Measurements from ENCODE around the gene ACHE. TPM values are rescaled to one million over a fixed set of nuclear protein-coding genes. Genes with fewer than 3 reads are reported as not detected.
A peak's percentile ranks its signal among the peaks of the same experiment; 100 is the strongest.

ACHE gene
- total RNA-seq, 1 experiment from 2014 or later = not detected

GRCh38 chr7:100865938-100866728 lies 29.6 kb downstream of the ACHE start:
- peak overlapping the region; percentile 90; the same call in 1 of the 2 replicates for H3K4me3 ChIP-seq (ENCODE audit: low read length)
- no peak for DNase-seq
- H3K27me3 ChIP-seq (ENCODE audit: low read length) = no peaks in the 10 kb centered on the region
- H2AFZ ChIP-seq (ENCODE audit: low read length) = 0 out of 2 replicates have a peak overlapping the region, but pooled peaks have one; percentile 26
- H3K4me2 ChIP-seq (ENCODE audit: low read depth, low read length, poor library complexity, severe bottlenecking) = peak overlapping the region; percentile 96
- H3K9me3 ChIP-seq (ENCODE audit: low read length) = no peaks in the 10 kb centered on the region
- H3K9me2 ChIP-seq (replicated peaks; ENCODE audit: insufficient read depth, low read length) = no peaks in the 10 kb centered on the region
- no peaks in the 10 kb centered on the region for H4K20me1 ChIP-seq (ENCODE audit: insufficient read depth, low read depth, low read length)
- H3K27ac ChIP-seq (ENCODE audit: low read length) = no peak overlapping the region
- peaks cover 26% of the 10 kb centered on the region for H3K79me2 ChIP-seq (ENCODE audit: low read length)
- no peaks in the 10 kb centered on the region for H3K36me3 ChIP-seq (ENCODE audit: insufficient read depth, low read length)
- peaks cover 20% of the 10 kb centered on the region for H3K4me1 ChIP-seq (ENCODE audit: low read length)
- H3K9ac ChIP-seq (ENCODE audit: low read length) = peak overlapping the region; percentile 94

- H3K36me3 ChIP-seq (ENCODE audit: insufficient read depth, low read length) = no peaks in the 10 kb centered on the region
- no peaks in the 10 kb centered on the region for H3K27me3 ChIP-seq (ENCODE audit: low read length)
- no peak overlapping the region for H3K9ac ChIP-seq (ENCODE audit: low read length)
- H2AFZ ChIP-seq (ENCODE audit: low read length) = no peak overlapping the region
- no peaks in the 10 kb centered on the region for H3K9me2 ChIP-seq (replicated peaks; ENCODE audit: insufficient read depth, low read length)
- no peak overlapping the region for H3K4me3 ChIP-seq (ENCODE audit: low read length)
- no peak for DNase-seq
- H3K9me3 ChIP-seq (ENCODE audit: low read length) = no peaks in the 10 kb centered on the region
- H3K79me2 ChIP-seq (ENCODE audit: low read length) = peaks cover 26% of the 10 kb centered on the region
- no peak overlapping the region for H3K27ac ChIP-seq (ENCODE audit: low read length)
- peaks cover 20% of the 10 kb centered on the region for H3K4me1 ChIP-seq (ENCODE audit: low read length)
- H4K20me1 ChIP-seq (ENCODE audit: insufficient read depth, low read depth, low read length) = no peaks in the 10 kb centered on the region
- H3K4me2 ChIP-seq (ENCODE audit: low read depth, low read length, poor library complexity, severe bottlenecking) = no peak overlapping the region
These were observed 30.2 kb downstream of the ACHE start for GRCh38 chr7:100865372-100865911.

- no peaks in the 10 kb centered on the region for H3K27me3 ChIP-seq (ENCODE audit: low read length)
- no peak overlapping the region for H3K9ac ChIP-seq (ENCODE audit: low read length)
- H3K9me3 ChIP-seq (ENCODE audit: low read length) = no peaks in the 10 kb centered on the region
- no peaks in the 10 kb centered on the region for H3K9me2 ChIP-seq (replicated peaks; ENCODE audit: insufficient read depth, low read length)
- H3K4me3 ChIP-seq (ENCODE audit: low read length) = no peak overlapping the region
- no peaks in the 10 kb centered on the region for H4K20me1 ChIP-seq (ENCODE audit: insufficient read depth, low read depth, low read length)
- H3K79me2 ChIP-seq (ENCODE audit: low read length) = peaks cover 26% of the 10 kb centered on the region
- 0 out of 2 replicates have a peak, but pooled peaks cover 3% of the 10 kb centered on the region for H3K36me3 ChIP-seq (ENCODE audit: insufficient read depth, low read length)
- H2AFZ ChIP-seq (ENCODE audit: low read length) = no peak overlapping the region
- no peak overlapping the region for H3K4me2 ChIP-seq (ENCODE audit: low read depth, low read length, poor library complexity, severe bottlenecking)
- H3K4me1 ChIP-seq (ENCODE audit: low read length) = peaks cover 20% of the 10 kb centered on the region
- H3K27ac ChIP-seq (ENCODE audit: low read length) = no peak overlapping the region
- DNase-seq = no peak
These were observed 31.3 kb downstream of the ACHE start for GRCh38 chr7:100864263-100864845.

GRCh38 chr7:100863406-100863950 lies 32.2 kb downstream of the ACHE start:
- no peak overlapping the region for H3K27ac ChIP-seq (ENCODE audit: low read length)
- no peak overlapping the region for H2AFZ ChIP-seq (ENCODE audit: low read length)
- H3K36me3 ChIP-seq (ENCODE audit: insufficient read depth, low read length) = 0 out of 2 replicates have a peak, but pooled peaks cover 3% of the 10 kb centered on the region
- H3K9me3 ChIP-seq (ENCODE audit: low read length) = no peaks in the 10 kb centered on the region
- no peak overlapping the region for H3K9ac ChIP-seq (ENCODE audit: low read length)
- peaks cover 17% of the 10 kb centered on the region for H3K4me1 ChIP-seq (ENCODE audit: low read length)
- H3K4me3 ChIP-seq (ENCODE audit: low read length) = no peak overlapping the region
- H4K20me1 ChIP-seq (ENCODE audit: insufficient read depth, low read depth, low read length) = no peaks in the 10 kb centered on the region
- H3K4me2 ChIP-seq (ENCODE audit: low read depth, low read length, poor library complexity, severe bottlenecking) = no peak overlapping the region
- H3K9me2 ChIP-seq (replicated peaks; ENCODE audit: insufficient read depth, low read length) = no peaks in the 10 kb centered on the region
- DNase-seq = no peak
- H3K27me3 ChIP-seq (ENCODE audit: low read length) = no peaks in the 10 kb centered on the region
- H3K79me2 ChIP-seq (ENCODE audit: low read length) = peaks cover 21% of the 10 kb centered on the region

GRCh38 chr7:100861616-100861985 lies 34.1 kb downstream of the ACHE start:
- 0 out of 2 replicates have a peak, but pooled peaks cover 2% of the 10 kb centered on the region for H4K20me1 ChIP-seq (ENCODE audit: insufficient read depth, low read depth, low read length)

GRCh38 chr7:100860702-100861615 lies 34.7 kb downstream of the ACHE start:
- Histone ChIP-seq H3K27me3 (ENCODE audit: low read length) (no peaks in the 10 kb centered on the region), H3K27ac (ENCODE audit: low read length) (no peak overlapping the region), H3K9me3 (ENCODE audit: low read length) (no peaks in the 10 kb centered on the region), H3K36me3 (ENCODE audit: insufficient read depth, low read length) (0 out of 2 replicates have a peak, but pooled peaks cover 3% of the 10 kb centered on the region), H2AFZ (ENCODE audit: low read length) (no peak overlapping the region), H4K20me1 (ENCODE audit: insufficient read depth, low read depth, low read length) (0 out of 2 replicates have a peak, but pooled peaks cover 2% of the 10 kb centered on the region), H3K79me2 (ENCODE audit: low read length) (peaks cover 7% of the 10 kb centered on the region), H3K4me1 (ENCODE audit: low read length) (no peaks in the 10 kb centered on the region), H3K9me2 (replicated peaks; ENCODE audit: insufficient read depth, low read length) (no peaks in the 10 kb centered on the region), H3K4me2 (ENCODE audit: low read depth, low read length, poor library complexity, severe bottlenecking) (no peak overlapping the region), H3K4me3 (ENCODE audit: low read length) (no peak overlapping the region), H3K9ac (ENCODE audit: low read length) (no peak overlapping the region)
- no peak for DNase-seq

More at GRCh38 chr7:100861616-100861985, 34.1 kb downstream of the ACHE start:
- Histone ChIP-seq H3K9me2 (replicated peaks; ENCODE audit: insufficient read depth, low read length) (no peaks in the 10 kb centered on the region), H3K27me3 (ENCODE audit: low read length) (no peaks in the 10 kb centered on the region), H3K27ac (ENCODE audit: low read length) (no peak overlapping the region), H3K4me1 (ENCODE audit: low read length) (peaks cover 3% of the 10 kb centered on the region), H2AFZ (ENCODE audit: low read length) (no peak overlapping the region), H3K4me3 (ENCODE audit: low read length) (no peak overlapping the region), H3K4me2 (ENCODE audit: low read depth, low read length, poor library complexity, severe bottlenecking) (no peak overlapping the region), H3K36me3 (ENCODE audit: insufficient read depth, low read length) (0 out of 2 replicates have a peak, but pooled peaks cover 3% of the 10 kb centered on the region), H3K79me2 (ENCODE audit: low read length) (peaks cover 8% of the 10 kb centered on the region), H3K9me3 (ENCODE audit: low read length) (no peaks in the 10 kb centered on the region), H3K9ac (ENCODE audit: low read length) (no peak overlapping the region)
- no peak for DNase-seq

GRCh38 chr7:100859856-100860255 lies 35.8 kb downstream of the ACHE start:
- Histone ChIP-seq H4K20me1 (ENCODE audit: insufficient read depth, low read depth, low read length) (0 out of 2 replicates have a peak, but pooled peaks cover 2% of the 10 kb centered on the region), H3K4me3 (ENCODE audit: low read length) (no peak overlapping the region), H3K4me2 (ENCODE audit: low read depth, low read length, poor library complexity, severe bottlenecking) (no peak overlapping the region), H3K9ac (ENCODE audit: low read length) (no peak overlapping the region), H3K4me1 (ENCODE audit: low read length) (no peaks in the 10 kb centered on the region), H2AFZ (ENCODE audit: low read length) (no peak overlapping the region), H3K27me3 (ENCODE audit: low read length) (no peaks in the 10 kb centered on the region), H3K36me3 (ENCODE audit: insufficient read depth, low read length) (peaks cover 3% of the 10 kb centered on the region; the same call in 1 of the 2 replicates), H3K9me2 (replicated peaks; ENCODE audit: insufficient read depth, low read length) (no peaks in the 10 kb centered on the region), H3K79me2 (ENCODE audit: low read length) (peaks cover 18% of the 10 kb centered on the region), H3K9me3 (ENCODE audit: low read length) (no peaks in the 10 kb centered on the region), H3K27ac (ENCODE audit: low read length) (no peak overlapping the region)
- DNase-seq = no peak

All from Karpas-422 (cell line).